GM12873 (cell line): Measurements from ENCODE around the gene MT1H.

ENCODE experiments used
- CTCF ChIP-seq: IDR thresholded peaks from 2 replicates; pipeline ENCODE4 v1.5.1; 2012; ENCODE audit warnings: low read depth, mild to moderate bottlenecking, moderate library complexity, low read length, control low read depth; ENCODE audit not compliant: insufficient read depth; ENCODE audit errors: missing control alignments

Gene MT1H

GRCh38 chr16:56683424-56684172 is 14.0 kb downstream of the MT1H start:
- TF ChIP-seq CTCF: no peak

DNA sequence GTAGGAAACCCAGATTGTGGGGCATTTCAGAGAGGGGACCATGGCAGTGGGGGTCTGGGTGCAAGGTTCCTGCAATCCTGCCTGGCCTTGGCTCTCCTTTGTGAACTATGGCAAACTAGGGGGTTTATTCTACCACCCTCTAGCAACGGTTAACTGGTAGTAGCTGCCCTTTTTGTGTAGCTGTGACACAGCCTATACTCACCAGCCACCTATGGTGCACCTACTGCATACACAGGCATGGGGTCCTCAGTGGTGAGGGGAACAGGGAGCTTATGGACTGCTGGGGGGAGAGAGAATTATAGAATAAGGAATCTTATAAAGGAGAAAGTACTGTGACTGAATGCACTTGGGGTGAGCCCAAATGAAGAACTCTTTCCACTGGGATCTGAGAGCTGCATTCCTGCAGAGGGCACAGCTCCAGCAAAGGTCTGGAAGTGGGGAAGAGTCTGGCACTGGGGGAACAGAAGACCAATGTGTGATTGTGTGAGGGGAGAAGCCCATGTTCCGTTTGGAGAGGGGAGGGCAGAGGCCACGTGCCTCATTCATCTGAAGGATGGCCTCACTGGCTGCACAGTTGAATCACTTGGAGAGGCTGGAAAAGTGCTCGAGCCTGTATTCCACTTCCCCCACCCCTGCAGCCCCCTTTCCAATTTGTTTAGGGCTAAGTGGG is 14.8 kb downstream of the MT1H start:
- TF ChIP-seq CTCF: no peak

GRCh38 chr16:56684926-56685590 is 15.4 kb downstream of the MT1H start:
- no peak for TF ChIP-seq CTCF

- no peak for TF ChIP-seq CTCF
Measured at GRCh38 chr16:56686758-56687157, 17.1 kb downstream of the MT1H start.

GRCh38 chr16:56688762-56689161 is 19.1 kb downstream of the MT1H start:
- no peak for TF ChIP-seq CTCF

- no peak for TF ChIP-seq CTCF
Measured at GRCh38 chr16:56689171-56689570, 19.6 kb downstream of the MT1H start.

DNA sequence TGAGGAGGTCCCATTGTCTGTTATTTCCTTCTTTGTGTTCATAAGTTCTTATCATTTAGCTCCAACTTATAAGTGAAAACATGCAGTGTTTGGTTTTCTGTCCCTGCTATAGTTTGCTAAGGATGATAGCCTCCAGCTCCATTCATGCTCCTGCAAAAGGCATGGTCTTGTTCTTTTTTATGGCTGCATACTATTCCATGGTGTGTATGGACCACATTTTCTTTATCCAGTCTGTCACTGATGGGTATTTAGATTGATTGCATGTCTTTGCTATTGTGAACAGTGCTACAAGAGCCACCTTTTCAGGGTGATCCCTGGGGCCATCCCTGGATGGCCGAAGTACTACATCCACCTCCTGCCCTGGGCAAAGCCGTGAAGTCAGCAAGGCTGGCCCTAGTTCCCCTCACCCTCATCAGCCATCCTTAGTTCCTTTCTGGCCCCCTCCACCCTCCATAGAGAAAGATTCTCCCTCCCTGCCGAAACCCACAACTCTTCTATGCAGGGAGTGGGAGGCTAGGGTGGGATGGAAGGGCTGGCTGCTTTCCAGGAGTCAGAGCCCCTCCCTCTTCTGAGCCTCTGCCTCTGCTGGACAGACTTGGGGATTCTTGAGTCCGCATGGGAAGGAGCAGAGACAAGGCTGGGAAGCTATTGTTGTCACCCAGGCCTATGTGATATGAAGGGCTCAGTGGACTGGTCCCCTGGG is 21.0 kb downstream of the MT1H start:
- no peak for TF ChIP-seq CTCF
